ENCODE data around the gene PLEKHO2.

GRCh38 chr15:64884679-64885078 is 43.0 kb downstream of the PLEKHO2 start:
- TF ChIP-seq POLR2A (IDR thresholded peaks at IDR 0.05; ENCODE audit: low read depth, low read length) (no peak), TAF1 (IDR thresholded peaks at IDR 0.05; ENCODE audit: low read depth, low read length) (no peak)
